Spleen (tissue), 11 donors: ENCODE data around the gene MEIOSIN. TPM values are rescaled to one million over a fixed set of nuclear protein-coding genes. Genes with fewer than 3 reads are reported as not detected.

Source experiments
- DNase-seq: peaks from one replicate; pipeline ENCODE4 v3.0.0-alpha.2; 2020
- H3K27ac ChIP-seq, 8 donors: fragments of 200-600 bp; sonication (generic) in 7 of 8; 1 replicate in 4 of 8; 2 replicates in 4 of 8; pipeline versions ENCODE4 v1.5.0 to v1.8.0; 2016 to 2021; ENCODE audit warnings: inconsistent platforms in 4 of 8, mild to moderate bottlenecking in 4 of 8, moderate library complexity in 1 of 8
- H3K27me3 ChIP-seq, 7 donors: fragments of 200-600 bp; sonication (generic) in 6 of 7; replicated peaks in 1 of 7; 1 replicate in 4 of 7; 2 replicates in 3 of 7; pipeline versions ENCODE4 v1.5.0 to v1.8.0; 2016 to 2021; ENCODE audit warnings: inconsistent platforms in 3 of 7, mild to moderate bottlenecking in 1 of 7
- H3K36me3 ChIP-seq, 6 donors: fragments of 200-600 bp; sonication (generic) in 5 of 6; 1 replicate in 4 of 6; 2 replicates in 2 of 6; pipeline versions ENCODE4 v1.5.0 to v1.8.0; 2016 to 2021; ENCODE audit warnings: inconsistent platforms in 2 of 6
- H3K4me1 ChIP-seq, 6 donors: fragments of 200-600 bp; sonication (generic) in 5 of 6; 1 replicate in 3 of 6; 2 replicates in 3 of 6; pipeline versions ENCODE4 v1.5.0 to v1.8.0; 2016 to 2021; ENCODE audit warnings: inconsistent platforms in 3 of 6
- H3K4me3 ChIP-seq, 8 donors: fragments of 200-600 bp; sonication (generic) in 7 of 8; 1 replicate in 4 of 8; 2 replicates in 4 of 8; pipeline versions ENCODE4 v1.5.0 to v1.8.0; 2016 to 2021; ENCODE audit warnings: inconsistent platforms in 4 of 8, mild to moderate bottlenecking in 4 of 8, moderate library complexity in 2 of 8
- H3K9me3 ChIP-seq, 8 donors: fragments of 200-600 bp; sonication (generic) in 7 of 8; 1 replicate in 4 of 8; 2 replicates in 4 of 8; pipeline versions ENCODE4 v1.5.0 to v1.8.0; 2016 to 2021; ENCODE audit warnings: inconsistent platforms in 4 of 8
- POLR2A ChIP-seq, 3 donors: fragments of 450-650 bp; IDR thresholded peaks; one replicate each; pipeline ENCODE4 v1.5.1; 2017; ENCODE audit warnings: antibody characterized with exemption in 3 of 3, mild to moderate bottlenecking in 1 of 3
- POLR2AphosphoS5 ChIP-seq, 3 donors: sonication (generic); formaldehyde crosslinking; IDR thresholded peaks; one replicate each; pipeline ENCODE4 v1.5.1; 2017; ENCODE audit warnings: antibody characterized with exemption in 3 of 3
- WGBS, 5 donors: extraction: QIAGEN DNeasy Blood & Tissue Kit in 3 of 5; methylation state at CpG; one replicate each; pipeline versions ENCODE4 v1.1.5 to v1.1.7; 2013 to 2018; 5-methylcytosine and 5-hydroxymethylcytosine counted together
- intact Hi-C: fragments of 100-400 bp; cut with DNase I; formaldehyde crosslinking; loops from one replicate; pipeline ENCODE4 v1.15.0; 2023; ENCODE audit warnings: low total_unique reads
- polyA plus RNA-seq, 3 donors: library from polyadenylated mRNA; stranded (reverse); fragments of 200-250 nt; gene quantifications; one replicate each; pipeline ENCODE4 v1.2.1, GENCODE V29; 2013
- total RNA-seq, 7 donors: library from RNA; depleted of rRNA in 3 of 7; stranded (reverse); fragments of >200 nt in 3 of 7; fragmentation: NEBNext Ultra II Directional in 4 of 7; extraction: Animal tissue kit (Norgen Biotek cat#: 25700) in 4 of 7; gene quantifications; one replicate each; pipeline versions ENCODE4 v1.1.0 to v1.2.1, GENCODE V29; 2016 to 2021
- TF ChIP-seq, protein P1 (sequence below), 11 experiments: fragments of 200-600 bp in 7 of 11; fragments of 450-650 bp in 4 of 11; sonication (generic) in 4 of 11; IDR thresholded peaks in 8 of 11; conservative IDR thresholded peaks in 3 of 11; 1 replicate in 7 of 11; 2 replicates in 4 of 11; pipeline versions ENCODE4 v1.4.0 to v1.8.0; 2016 to 2021; ENCODE audit warnings: antibody characterized with exemption in 11 of 11, inconsistent platforms in 4 of 11, mild to moderate bottlenecking in 1 of 11
- donor health status: healthy with polysubstance abuse.
- donor health status: DM: no; HTN: no; CAD: no; lungs with moderate emphysema.
- donor health status: DM: no; HTN: no; CAD: no.
- donor health status: Bipolar disorder and iron deficiency.
- donor health status: healthy.
- donor health status: DM: no; HTN: no; CAD: no.
- donor health status: DM: yes; HTN: yes; CAD: no.

The MEIOSIN gene
- total and polyA plus RNA-seq, 10 donors = 0.02 TPM; not detected in 9

DNA sequence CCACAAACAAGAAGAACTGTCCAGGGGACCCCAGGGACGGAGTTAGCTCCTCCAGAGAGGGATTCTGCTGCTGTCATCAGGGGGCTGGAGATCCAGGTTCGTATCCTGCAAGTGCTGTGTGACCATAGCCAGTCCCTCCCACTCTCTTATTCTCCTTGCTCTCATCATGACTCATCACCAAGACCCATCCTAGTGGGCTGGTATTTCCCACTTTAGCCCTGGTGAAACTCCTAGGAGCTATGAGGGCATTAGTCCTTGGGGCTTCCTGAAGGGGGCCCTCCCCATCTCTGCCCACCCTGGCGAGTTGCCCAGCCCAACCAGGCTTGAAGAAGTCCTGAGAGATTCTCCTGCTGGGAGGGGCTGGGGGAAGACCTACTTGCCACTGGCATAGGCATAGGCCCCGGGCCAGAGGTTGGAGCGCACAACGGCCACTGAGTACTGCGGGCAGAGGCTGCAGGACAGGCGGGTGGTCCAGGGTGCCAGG is 66.9 kb downstream of the MEIOSIN start:
- no peak overlapping the region for H3K4me3 ChIP-seq
- intact Hi-C loops = no loop called here
- 62 to 76% (median 74%) methylated on average over 8 of the region's 8 CpGs for WGBS, 5 donors
- TF ChIP-seq, protein P1, sequence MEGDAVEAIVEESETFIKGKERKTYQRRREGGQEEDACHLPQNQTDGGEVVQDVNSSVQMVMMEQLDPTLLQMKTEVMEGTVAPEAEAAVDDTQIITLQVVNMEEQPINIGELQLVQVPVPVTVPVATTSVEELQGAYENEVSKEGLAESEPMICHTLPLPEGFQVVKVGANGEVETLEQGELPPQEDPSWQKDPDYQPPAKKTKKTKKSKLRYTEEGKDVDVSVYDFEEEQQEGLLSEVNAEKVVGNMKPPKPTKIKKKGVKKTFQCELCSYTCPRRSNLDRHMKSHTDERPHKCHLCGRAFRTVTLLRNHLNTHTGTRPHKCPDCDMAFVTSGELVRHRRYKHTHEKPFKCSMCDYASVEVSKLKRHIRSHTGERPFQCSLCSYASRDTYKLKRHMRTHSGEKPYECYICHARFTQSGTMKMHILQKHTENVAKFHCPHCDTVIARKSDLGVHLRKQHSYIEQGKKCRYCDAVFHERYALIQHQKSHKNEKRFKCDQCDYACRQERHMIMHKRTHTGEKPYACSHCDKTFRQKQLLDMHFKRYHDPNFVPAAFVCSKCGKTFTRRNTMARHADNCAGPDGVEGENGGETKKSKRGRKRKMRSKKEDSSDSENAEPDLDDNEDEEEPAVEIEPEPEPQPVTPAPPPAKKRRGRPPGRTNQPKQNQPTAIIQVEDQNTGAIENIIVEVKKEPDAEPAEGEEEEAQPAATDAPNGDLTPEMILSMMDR (IDR thresholded peaks at IDR 0.05 in 8 of 11, conservative IDR thresholded peaks at IDR 0.05 in 3 of 11) = no peak
- TF ChIP-seq POLR2A (IDR thresholded peaks at IDR 0.05) = no peak
- TF ChIP-seq POLR2AphosphoS5 (IDR thresholded peaks at IDR 0.05) = no peak
- H3K36me3 ChIP-seq = no peaks in the 10 kb centered on the region
- H3K27ac ChIP-seq = no peak overlapping the region
- no peaks in the 10 kb centered on the region for H3K9me3 ChIP-seq
- peaks cover 0 to 75% (median 4%) of the 10 kb centered on the region in 7 donors for H3K27me3 ChIP-seq
- DNase-seq = no peak
- peaks cover 0 to 13% (median 8%) of the 10 kb centered on the region in 6 donors for H3K4me1 ChIP-seq

GRCh38 chr19:45801603-45802175 is 68.5 kb downstream of the MEIOSIN start:
- no peak overlapping the region for H3K27ac ChIP-seq
- no peaks in the 10 kb centered on the region for H3K9me3 ChIP-seq
- intact Hi-C loops = no loop called here
- no peak overlapping the region for H3K4me3 ChIP-seq
- DNase-seq = no peak
- WGBS, 5 donors = 69 to 85% (median 75%) methylated on average over 7 of the region's 7 CpGs
- no peaks in the 10 kb centered on the region for H3K36me3 ChIP-seq
- H3K27me3 ChIP-seq = peaks cover 0 to 59% (median 3%) of the 10 kb centered on the region in 7 donors
- no peak for TF ChIP-seq POLR2A (IDR thresholded peaks at IDR 0.05)
- no peak for TF ChIP-seq POLR2AphosphoS5 (IDR thresholded peaks at IDR 0.05)
- TF ChIP-seq, protein P1 (IDR thresholded peaks at IDR 0.05 in 8 of 11, conservative IDR thresholded peaks at IDR 0.05 in 3 of 11) = no peak
- H3K4me1 ChIP-seq = peaks cover 0 to 13% (median 8%) of the 10 kb centered on the region in 6 donors

DNA sequence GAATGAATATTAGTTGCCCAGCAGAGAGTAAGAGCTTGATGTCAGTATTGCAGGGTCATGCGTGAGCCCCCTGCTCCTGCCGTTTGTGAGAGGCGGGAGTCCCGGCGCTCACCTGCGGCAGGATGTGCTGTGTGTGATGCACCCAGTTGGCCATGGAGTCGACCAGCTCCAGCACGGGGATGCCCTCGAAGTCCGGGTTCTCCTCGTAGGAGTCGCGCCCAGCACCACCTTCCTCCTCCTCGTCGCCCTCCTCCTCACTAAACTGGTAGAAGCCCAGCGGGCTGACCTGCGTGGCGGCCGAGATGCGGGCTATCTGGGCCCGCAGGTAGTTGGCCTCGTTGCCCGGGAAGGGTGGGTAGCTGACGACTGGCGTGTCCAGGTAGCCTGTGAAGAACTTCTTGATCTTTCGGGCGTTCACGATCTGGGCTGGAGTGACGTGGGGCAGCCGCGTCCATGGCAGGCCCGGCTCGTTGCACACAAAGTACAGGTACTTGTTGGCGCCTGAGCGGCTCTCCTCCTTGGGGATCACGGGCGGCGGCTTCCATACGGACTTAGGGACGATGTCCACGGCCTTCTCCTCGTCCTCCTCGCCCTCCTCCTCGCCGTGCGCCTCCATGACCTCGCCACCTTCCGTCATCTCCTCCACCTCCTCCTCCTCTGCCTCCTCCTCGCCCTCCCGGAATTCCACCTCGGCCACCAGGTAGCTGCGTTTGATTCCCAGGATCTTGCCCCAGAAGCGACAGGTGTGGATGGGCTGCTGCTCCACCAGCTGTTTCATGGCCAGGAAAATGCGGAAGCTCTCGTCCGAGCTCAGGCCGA is 71.1 kb downstream of the MEIOSIN start:
- DNase-seq = no peak
- no peak overlapping the region for H3K27ac ChIP-seq

More for the DNA sequence above, 71.1 kb downstream of the MEIOSIN start:
- peaks cover 0 to 4% (median under 1%) of the 10 kb centered on the region in 6 donors for H3K4me1 ChIP-seq
- H3K4me3 ChIP-seq = no peak overlapping the region
- intact Hi-C loops = no loop called here
- H3K9me3 ChIP-seq = no peaks in the 10 kb centered on the region
- no peaks in the 10 kb centered on the region for H3K36me3 ChIP-seq
- peaks cover 0 to 36% (median 0%) of the 10 kb centered on the region in 7 donors for H3K27me3 ChIP-seq
- WGBS, 5 donors = 89 to 94% (median 91%) methylated on average over 55 to 57 of the region's 57 CpGs
- TF ChIP-seq POLR2A (IDR thresholded peaks at IDR 0.05) (no peak), POLR2AphosphoS5 (IDR thresholded peaks at IDR 0.05) (no peak)
- TF ChIP-seq, protein P1 (IDR thresholded peaks at IDR 0.05 in 8 of 11, conservative IDR thresholded peaks at IDR 0.05 in 3 of 11) = no peak
